IPS DF 4.7 (cell line): Measurements from ENCODE around the gene MICAL3.

Experiments used
- DNase-seq: peaks from one replicate; pipeline ENCODE4 v3.0.0-alpha.2; 2013; ENCODE audit warnings: low spot score; ENCODE audit errors: extremely low read depth

MICAL3 gene

GRCh38 chr22:17955590-17956379 is 68.6 kb downstream of the MICAL3 start:
- no peak for DNase-seq

DNA sequence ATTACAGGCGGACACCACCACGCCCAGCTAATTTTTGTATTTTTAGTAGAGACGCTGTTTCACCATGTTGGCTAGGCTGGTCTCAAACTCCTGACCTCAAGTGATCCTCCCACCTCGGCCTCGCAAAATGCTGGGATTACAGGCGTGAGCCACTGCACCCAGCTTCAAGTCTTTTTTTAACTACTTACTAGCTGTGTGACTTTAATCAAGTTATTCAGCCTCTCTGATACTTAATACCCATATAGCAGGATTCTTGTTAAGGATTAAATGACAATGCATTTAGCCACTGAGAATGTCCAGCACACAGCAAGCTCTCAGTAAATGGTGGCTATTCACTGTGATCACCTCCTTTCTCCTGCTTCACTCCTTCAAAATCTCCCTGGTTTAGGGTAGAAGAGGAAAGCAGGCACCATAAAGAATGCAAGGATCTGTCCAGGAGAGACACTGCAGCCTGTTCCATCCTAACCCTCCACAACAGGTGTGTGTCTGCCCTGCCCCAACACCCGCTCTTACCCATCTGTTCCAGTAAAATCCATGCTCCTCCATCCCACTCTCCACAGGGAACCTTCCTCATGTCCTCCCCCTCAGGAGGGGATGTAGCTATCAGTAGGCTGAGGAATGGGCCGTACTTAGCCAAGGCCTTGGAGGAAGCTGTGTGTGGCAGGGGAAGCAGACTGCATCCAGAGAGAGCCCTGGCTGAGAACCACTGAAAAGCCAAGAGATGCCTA is 69.3 kb downstream of the MICAL3 start:
- no peak for DNase-seq

- DNase-seq = no peak
Measured at GRCh38 chr22:17954200-17954859, 70.0 kb downstream of the MICAL3 start.

GRCh38 chr22:17953147-17953546 is 71.2 kb downstream of the MICAL3 start:
- no peak for DNase-seq

DNA sequence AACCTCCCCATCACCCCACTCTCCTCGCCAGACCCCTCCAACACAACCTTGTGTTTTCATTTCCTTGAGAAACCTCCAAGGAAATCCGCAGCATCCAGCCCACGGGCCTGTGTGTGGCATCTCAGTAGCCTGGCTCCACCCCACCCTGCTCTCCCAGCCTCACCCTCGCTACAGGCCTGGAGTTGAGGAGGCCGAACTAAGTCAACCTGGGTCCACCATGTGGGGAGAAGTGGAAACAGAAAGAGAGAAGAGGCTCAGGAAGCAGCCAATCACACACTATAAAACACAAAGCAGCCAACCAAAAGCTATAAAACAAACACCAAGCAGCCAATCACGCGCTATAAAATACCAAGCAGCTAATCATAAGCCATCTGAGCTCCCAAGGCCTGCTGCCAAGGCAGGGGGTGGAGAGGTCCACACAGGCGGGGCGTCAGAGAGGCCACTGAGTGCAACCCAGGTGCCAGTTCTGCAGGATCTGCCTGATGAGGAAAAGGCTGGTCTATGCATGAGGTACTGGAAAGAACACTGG is 72.0 kb downstream of the MICAL3 start:
- DNase-seq = no peak

GRCh38 chr22:17951315-17951714 is 73.0 kb downstream of the MICAL3 start:
- DNase-seq = no peak

DNA sequence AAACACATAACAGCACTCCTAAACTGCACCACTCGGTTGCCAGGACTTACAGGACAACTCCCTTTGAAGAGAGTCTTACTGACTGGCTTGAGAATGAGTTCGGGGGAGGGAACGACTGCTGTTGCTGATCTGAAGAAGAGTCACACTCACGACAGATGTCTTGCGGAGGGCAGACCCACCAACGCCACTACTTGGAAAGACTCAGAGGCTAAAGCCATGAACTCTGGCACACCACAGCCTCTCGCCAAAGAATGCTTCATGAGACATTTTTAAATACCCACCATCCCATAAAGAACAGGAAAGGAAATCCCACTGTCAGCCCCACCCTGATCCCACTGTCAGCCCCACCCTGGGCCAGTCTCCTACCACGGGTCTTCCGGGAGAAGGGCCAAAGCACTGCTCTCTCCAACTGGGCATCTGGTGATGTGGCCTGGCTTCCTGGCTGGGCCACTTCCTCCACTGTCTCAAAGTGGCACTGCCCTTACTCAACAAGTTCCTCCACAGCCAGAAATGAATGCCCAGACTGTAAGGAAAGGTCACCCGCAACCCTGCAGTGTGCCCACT is 73.6 kb downstream of the MICAL3 start:
- no peak for DNase-seq

- DNase-seq = no peak
Measured at GRCh38 chr22:17949642-17950473, 74.5 kb downstream of the MICAL3 start.

DNA sequence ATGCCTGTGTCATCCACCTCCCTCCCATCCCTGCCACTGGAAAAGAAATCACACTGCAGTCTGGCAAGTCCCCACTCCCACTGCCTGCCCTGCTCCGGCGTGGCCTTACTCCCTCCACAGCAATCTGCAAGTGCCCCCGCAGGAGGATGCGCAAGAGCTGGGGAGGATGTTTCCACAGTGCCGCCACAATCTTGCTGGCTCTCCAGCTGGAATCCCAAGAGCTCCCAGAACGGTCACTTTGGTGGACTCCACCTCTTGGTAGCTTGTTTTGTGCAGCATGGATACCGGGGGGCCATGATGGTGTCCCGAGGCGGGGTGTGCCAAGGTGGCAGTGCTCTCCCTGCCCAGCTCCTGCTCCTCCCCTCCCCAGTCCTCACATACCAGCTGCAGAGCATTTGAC is 76.3 kb downstream of the MICAL3 start:
- DNase-seq = no peak

DNA sequence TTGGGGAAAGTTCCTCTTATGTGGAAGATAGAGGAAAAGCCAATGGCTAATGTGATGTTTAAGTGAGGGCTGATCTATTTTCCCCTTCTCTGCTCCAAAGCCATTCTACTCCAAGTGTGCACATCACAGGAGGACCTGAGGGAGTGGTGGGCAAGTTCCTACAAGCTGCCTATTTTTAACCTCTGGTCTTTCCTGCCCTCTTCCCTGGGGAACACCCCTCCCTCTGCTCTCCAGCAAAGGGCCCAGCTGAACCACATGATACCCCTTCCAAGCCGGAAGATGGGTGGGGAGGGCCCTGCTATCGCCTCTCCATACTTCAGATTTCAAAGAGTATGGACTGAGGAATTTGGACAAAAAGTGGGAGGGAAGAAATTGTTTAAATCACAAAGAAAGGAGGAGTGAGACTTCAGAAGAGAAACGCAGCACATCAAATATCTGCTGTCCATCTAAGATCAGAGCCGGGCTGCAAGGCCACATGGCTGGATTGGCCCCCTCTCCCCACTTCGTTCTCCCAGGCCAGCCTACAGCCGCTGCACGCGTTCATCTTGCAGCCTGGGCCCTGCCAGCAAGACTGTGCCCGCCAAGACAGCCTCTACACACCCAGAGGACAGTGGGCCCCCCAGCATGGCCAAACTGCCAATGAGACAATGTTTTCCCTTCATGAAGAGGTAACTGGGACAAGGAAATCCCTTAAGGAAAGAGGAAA is 77.5 kb downstream of the MICAL3 start:
- DNase-seq = no peak

GRCh38 chr22:17945888-17946648 is 78.3 kb downstream of the MICAL3 start:
- no peak for DNase-seq

GRCh38 chr22:17945156-17945887 is 79.0 kb downstream of the MICAL3 start:
- DNase-seq = no peak

- no peak for DNase-seq
Measured at GRCh38 chr22:17944256-17944655, 80.1 kb downstream of the MICAL3 start.

GRCh38 chr22:17943533-17944249 is 80.7 kb downstream of the MICAL3 start:
- DNase-seq = no peak

- DNase-seq = no peak
Measured at GRCh38 chr22:17942721-17943120, 81.6 kb downstream of the MICAL3 start.

- no peak for DNase-seq
Measured at GRCh38 chr22:17941471-17942406, 82.6 kb downstream of the MICAL3 start.

DNA sequence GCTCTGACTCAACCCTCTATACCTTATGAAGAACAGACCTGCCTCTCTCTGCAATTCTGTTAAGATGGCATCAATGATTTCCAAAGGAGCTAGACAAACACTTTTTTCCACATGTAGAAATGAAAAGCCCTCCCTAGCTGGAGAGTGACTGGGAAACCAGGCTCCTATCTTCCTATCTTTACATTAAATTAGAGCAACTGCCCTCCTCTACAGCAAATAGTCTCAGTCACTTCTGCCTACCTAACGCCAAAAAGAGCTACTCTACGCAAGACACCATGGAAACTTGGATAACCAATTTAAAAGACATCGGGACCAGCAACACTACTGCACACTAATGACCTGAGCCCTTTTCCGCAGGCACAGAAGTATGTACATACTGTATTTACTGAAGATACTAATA is 84.8 kb downstream of the MICAL3 start:
- no peak for DNase-seq
